HG03575 (cell line): ENCODE results near the gene RFX7.

Source experiments
- ATAC-seq: cut with Tn5 transposase; IDR thresholded peaks from one replicate; pipeline ENCODE4 v1.9.1; 2021; ENCODE audit not compliant: unreplicated experiment, insufficient number of reproducible peaks, low FRiP score; ENCODE audit errors: extremely low read depth

The RFX7 gene

DNA sequence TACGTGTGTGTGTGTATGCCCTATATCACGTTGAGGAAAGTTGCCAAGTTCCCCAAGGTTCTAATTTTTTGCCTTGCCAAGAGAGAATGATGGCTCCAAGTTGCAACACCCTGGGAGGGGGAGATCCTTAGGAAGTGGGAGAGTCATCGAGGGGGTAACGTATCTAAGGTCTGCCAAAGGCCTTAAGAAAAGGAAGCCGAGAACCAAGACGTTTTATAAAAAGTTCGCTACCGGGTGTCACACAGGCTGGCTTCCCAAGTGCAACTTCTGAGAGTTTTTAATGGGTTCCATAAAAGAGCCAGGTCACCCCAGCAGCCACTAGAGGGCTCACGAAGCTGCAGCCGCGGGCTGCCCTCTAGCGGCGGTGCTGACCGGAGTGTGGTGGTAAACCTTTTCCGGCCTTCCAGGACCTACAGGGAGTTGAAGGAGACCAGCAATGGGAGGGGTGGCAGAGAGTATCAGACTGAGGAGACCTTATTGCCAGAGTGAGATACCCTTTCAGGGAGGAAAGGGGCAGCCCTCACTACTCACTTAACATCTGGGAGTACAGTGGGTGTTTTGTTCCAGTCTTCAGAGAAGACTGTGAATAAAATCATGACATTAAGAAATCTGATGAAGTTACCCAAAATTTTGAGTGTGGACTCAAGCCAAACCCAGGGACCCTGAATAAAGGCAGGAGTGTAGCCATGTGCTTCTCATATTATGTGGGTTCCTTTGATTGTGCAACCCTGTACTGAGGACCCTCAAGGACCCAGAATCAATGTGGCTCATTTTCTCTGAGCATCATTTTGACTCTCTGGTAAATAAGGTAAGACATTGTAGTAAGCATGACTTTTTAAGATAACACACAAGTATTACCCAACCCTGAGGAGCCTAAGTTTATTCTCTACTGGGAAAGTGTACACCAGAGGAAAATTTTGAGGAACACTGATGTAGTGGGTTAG lies 2.5 kb upstream of the RFX7 start:
- no peak for ATAC-seq

DNA sequence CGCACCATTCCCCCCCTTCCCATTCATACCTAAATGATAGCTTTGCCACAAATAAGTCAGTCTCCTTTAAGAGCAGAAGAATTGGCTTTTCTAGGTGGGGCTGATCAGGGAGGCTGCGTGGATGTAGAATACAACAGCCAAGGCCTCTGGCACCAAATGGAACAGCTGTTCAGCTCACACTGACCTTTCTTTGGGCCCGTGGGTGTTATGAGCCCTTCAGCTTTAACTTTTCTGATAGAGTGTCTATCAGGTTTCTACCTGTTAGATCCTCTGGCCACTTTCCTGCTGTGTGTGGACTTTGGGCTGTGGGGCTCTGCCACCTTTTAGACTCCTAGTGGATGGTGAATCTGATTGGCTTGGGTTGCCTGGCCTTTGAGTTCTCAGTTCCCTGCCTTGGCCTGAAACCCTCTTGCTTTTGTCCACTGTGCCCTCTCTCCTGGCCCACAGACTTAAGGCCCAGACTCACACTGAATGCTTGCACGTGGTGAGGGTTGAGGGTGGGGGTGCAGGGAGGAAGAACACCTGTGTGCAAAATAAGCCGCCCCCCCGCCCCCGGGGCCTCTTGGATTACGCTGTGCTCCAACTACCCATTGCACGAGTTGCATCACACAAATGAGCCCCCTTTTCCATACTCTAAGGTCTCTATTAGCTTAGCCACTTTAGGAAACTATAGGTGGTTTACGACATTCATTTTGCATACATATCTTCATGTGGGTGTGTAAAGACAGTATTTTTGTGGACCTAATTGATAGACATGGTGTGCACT lies 1.3 kb upstream of the RFX7 start:
- no peak for ATAC-seq

DNA sequence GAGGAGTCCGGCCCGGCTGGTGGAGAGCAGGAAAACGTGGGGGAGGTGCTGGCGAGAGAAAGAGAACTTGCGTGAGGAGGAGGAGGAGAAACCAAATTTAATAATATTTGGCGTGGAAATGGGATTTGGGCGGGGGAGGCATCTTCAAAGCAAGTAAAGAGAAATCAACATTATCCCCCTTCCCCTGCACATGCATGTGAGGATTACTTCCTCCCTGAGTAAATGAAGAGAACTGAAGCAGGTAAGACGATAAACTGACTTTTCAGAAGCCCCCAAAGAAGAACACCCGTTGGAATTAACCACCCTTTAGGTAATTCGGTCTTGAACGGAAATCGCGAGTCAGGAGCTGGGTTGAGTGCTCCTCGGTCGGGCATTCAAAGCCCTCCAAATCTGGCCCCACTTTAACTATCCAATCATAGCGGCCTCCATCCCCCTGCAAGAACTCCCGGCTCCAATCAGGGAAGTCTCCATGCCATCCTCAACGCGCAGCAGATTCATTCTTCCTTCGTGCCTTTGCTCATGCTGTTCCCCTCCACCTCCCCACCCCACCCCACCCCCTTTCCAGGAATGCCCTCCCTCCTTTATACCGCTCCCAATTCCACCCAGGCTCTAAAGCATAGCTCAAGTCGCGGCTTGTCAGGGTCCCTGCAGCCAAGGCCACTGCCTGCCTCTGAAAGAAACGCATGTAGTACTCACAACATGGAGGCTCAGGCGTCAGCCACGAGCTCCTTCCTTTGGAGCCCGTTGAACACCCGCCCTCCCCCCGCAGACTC lies 545 bp upstream of the RFX7 start:
- ATAC-seq, result no peak

DNA sequence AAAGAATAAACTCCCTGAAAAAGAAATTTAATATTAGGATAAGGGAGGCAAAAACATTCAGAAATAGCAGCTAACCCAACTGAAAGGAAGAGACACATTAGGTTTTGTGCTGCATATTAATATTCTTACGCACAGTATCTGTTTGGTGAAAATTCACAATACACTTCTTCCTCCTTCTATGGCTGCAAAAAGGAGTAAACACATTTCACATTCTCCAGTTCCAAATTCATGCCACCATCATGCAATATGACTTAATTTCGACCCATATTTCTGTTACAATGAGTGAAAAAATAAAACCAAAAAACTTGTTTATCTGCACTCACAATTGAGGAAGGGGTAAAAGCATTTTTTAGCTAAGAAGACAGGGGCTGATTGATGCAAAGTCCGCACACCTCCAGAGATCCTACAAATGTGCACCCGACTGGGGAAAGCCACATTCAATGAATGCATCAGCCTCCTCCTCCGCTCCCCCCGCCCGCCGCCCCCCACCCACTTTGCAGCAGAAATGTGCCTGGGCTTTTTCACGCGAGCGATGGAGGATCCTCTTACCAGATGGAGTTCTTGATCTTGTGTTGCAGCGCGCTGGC lies 1.0 kb downstream of the RFX7 start:
- no peak for ATAC-seq

DNA sequence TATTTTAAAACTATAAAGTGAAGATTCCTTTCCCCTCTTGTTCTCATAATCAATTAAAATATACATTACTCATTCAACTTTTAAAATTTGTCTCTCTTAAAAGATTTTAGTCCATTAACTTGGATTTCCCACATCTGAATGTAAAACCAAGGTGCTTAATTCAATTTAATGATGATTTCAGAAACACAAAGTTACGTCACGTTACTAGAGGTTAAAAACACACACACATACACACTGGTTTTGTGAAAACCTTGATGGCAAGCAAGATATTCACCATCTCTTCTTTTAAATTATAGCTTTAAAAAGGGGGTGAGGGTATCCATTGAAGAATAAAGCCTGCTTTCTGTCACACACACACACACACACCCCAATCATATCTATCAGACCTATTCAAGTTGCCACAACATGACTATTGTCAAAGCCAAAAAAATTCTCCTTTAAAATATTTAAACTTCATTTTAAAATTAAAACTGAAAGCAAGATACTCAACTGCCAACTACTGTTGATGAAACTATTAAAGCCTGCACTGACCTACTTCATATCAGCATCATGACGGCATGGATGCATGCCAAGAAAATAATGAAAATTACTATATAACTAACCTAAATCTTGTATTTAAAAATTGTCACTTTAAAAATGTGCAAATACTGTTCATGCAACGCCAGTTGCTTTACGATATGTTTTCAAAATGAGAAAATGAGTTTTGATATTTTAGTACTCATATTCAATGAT lies 2.1 kb downstream of the RFX7 start:
- ATAC-seq, result no peak

DNA sequence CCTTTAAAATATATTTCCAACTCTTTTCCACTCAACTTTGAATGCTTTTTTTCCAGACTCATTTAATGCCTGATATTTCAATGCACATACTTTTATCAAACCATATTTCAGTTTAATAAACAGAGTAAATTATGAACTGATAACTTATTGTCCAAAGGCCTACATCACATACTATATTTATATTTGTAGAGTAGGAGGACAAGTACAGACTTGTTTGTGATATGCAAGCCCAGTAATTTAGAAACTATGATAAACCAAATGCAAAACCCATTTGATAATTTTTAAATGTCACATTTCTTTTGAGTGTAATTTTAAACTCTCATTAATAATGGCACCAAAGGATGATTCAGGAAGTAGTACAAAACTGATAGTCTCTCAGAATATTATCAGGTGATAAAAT lies 3.3 kb downstream of the RFX7 start:
- no peak for ATAC-seq

DNA sequence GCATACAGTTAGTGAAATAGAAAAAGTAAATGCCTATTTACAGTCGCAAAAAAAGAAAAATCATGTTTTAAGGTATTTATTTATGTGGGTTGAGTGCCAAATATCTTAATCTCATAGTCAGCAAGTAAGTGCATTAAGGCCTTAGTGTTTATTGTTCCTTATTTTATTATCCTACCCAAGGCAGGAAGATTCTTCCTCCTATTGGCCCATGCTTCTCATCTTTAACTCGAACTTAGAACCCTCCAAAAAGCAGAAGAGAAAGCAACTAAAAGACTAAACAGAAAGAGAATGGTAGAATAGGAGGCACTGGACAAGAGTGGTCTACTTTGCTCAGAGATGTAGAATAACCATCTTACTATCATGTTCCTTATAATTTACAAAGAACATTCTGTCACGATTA lies 7.5 kb downstream of the RFX7 start:
- ATAC-seq, result no peak

DNA sequence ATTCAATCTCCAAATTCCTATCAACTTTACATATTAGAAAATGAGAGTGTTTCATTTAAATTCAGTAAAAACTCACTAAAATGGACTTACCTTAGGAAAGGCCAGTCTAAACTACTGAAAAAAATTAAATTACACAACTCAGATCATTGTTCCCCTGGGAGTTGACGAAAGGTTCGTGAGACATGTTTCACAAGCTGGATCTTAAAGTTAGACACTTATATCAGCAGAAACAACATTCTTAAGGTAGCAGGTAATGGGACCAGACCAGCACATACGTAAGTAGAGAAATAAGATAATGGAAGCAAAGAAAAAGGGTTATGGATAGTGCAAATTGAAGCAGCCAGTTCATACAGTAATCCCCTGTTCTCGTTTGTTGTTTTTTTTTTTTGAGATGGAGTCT lies 8.9 kb downstream of the RFX7 start:
- no peak for ATAC-seq

DNA sequence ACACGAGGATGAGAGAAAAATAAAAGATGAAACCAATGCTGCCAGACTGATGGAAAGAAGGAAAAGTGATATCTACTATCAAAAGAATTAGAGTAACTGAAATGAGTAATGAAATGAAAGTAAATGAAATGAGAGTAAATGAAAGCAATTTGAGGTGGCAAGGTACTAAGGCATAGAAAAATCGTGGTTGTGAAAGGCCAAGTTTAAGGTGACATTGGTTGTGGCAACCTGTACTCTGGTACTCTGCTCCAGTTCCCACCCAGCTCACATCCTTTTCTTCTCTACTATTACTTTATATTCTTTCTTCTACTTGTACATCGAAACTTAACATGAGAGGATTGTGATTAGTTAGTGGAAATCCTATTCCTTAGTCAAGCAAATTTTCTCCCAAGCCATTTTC lies 10.1 kb downstream of the RFX7 start:
- no peak for ATAC-seq

DNA sequence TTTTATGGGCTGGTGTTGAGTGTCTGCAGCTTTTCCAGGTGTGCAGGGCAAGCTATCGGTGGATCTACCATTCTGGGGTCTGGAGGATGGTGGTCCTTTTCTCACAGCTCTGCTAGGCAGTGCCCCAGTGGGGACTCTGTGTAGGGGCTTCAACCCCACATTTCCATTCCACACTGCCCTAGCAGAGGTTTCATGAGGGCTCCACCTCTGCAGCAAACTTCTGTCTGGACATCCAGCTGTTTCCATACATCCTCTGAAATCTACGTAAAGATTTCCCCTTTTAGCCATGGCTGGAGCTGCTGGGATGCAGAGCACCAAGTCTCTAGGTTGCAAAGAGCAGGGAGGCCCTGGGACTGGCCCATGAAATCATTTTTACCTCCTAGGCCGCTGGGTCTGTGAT lies 11.6 kb downstream of the RFX7 start:
- ATAC-seq, result no peak

DNA sequence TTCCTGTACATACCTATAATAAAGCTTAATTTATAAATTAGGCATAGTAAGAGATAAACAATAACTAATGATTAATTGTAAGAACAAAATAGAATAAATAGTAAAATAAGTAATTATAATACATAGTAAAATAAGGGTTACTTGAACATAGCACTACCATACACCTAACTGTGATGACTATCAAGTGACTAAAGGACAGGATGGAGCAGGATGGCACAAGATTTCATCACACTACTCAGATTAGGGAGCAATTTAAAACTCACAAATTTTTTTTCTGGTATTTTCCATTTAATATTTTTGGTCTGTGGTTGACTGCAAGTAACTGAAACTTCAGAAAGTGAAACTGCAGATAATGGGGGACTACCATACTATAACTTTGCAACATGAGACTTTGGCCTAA lies 14.8 kb downstream of the RFX7 start:
- no peak for ATAC-seq

DNA sequence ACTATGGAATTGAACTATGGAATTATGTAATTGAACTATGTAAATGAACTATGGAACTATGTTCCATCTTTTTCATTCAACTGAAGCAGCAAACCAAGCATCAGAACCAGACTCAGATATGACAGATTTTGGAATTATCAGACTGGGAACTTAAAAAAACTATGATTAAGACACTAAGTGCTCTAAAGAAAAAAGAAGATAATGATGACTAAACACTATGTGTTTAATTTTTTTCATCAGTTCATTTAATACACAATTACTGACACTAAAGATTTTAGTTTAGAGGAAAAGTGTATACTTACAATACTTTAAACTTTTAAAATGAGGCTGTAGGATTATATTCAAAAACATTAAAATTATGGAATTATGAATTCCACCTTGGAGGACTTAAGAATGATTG lies 15.3 kb downstream of the RFX7 start:
- ATAC-seq, result no peak

DNA sequence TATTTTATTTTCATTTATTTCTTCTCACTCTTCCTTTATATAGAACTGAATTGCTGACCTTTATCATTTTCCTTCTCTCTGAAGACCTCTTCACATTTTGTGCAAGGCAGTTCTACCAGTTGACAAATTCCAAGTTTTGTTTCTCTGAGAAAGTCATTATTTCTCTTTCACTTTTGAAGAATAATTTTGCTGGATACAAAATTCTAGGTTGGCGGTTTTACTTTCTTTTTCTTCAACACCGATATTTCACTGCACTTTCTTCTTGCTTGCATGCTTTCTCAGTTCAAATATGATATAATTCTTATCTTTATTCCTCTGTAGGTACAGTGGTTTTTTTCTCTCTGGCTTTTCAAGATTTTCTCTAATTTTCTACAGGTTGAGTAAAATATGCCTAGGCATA lies 15.9 kb downstream of the RFX7 start:
- no peak for ATAC-seq

DNA sequence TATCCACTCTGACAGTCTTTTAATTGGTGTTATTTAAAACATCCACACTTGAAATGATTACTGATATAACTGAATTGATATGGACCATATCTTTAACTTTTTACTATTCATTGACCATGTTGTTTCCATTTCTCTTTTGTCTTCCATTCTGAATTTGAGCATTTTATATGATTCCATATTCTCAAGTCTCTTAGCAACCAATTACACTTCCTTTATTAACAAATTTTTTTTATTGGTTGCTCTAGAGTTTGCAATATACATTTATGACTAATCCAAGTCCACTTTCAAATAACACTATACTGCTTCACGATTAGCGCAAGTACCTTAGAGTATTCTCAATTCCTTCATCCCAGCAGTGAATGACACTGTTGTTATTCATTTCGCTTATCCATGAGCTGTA lies 16.4 kb downstream of the RFX7 start:
- no peak for ATAC-seq

DNA sequence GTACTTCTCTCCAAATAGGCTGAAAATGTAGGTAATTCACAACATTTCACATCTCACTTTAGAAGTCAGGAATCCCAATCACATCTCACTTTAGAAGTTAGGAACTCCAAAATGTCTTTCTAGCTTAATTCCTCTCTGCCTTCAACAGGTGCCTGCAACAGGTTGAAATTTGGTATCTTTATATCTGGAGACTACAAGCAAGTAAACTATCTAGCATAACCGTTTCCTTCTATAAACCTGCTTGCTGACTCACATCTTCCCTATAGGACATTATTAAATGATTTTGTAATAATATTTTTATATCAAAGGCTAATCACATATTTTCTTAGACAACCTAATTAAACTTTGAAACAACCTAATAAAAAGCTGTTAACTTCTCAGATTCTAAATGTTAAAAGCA lies 18.2 kb downstream of the RFX7 start:
- ATAC-seq, result no peak

DNA sequence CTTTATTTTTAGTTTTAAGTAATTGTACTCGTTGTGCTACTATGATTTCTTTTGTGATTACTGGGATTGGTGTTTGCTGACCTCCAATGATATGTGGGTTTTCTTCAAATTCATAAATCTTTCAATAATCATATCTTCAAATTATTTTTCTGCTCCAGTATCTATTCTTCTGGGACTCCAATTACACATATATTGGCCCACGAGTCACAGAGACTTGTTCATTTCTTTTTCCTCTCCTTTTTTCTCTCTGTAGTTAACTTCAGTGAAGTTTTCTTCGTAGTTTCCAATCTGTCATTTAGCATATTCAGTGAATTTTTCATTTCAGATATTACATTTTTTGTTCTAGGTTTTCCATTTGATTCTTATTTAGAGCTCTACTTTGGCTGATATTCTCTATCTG lies 21.4 kb downstream of the RFX7 start:
- no peak for ATAC-seq

DNA sequence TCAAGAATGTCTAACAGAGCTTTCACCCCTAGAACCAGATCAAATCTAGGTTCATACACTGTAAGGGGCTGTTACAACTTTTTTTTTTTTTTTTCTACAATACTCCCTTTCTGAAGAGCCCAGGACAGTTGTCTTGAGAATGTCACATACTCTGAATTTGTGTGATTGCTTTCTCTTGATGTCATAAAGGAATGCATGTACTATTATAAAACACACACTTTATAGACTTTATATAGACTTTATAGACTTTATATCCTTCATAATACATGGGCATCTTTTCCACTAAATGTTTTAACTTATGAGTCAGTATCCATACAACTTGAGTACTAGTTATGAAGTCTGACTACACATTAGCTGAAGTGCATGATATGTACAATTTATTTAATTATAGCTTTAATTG lies 26.3 kb downstream of the RFX7 start:
- no peak for ATAC-seq

DNA sequence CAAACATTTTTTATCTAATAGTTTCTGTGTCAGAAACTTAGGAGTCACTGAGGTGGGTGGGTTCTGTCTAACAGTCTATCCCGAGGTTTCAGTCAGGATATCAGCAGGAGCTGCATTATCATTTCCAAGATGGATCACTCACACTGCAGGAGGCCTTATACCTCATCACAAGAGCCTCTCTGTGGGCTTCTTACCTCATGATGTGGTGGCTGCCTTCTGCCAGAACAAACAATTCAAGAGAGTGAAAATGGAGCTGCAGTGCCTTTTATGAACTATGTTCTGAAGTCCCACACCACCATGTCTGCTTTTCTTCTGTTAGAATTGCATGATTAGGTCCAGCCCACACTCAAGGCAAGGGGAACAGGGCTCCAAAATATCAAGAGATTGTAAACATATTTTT lies 27.9 kb downstream of the RFX7 start:
- ATAC-seq, result no peak
